K562 (cell line): ENCODE results near the gene EXTL1. TPM values are rescaled to one million over a fixed set of nuclear protein-coding genes. Genes with fewer than 3 reads are reported as not detected.
A peak's percentile ranks its signal among the peaks of the same experiment; 100 is the strongest.

Source experiments
- ATAC-seq: fragments of 200-7000 bp; cut with Tn5 transposase; 3 replicates; pipeline ENCODE4 v1.9.1; 2020; ENCODE audit warnings: moderate library complexity
- BruUV-seq: library from RNA; stranded (reverse); fragments of 400-500 nt; replicated peaks from 2 replicates; lab custom pipeline; 2021; lab: Mats Ljungman, UMichigan
- CTCF ChIA-PET: fragments of 300-600 bp; formaldehyde crosslinking; extraction: SDS; loops from one replicate; lab custom pipeline; 2021; ENCODE audit warnings: low intra/inter-chr PET ratio; lab: Yijun Ruan, JAX
- POLR2A ChIA-PET: fragments of 300-600, 350-650 bp; sonication (Branson Sonifier 250); formaldehyde crosslinking; extraction: SDS; loops from one replicate; lab custom pipeline; 2021; ENCODE audit warnings: antibody characterized with exemption, inconsistent platforms; lab: Yijun Ruan, JAX
- DNase-seq, 4 experiments: peaks; one replicate each; pipeline versions ENCODE4 v3.0.0 to v3.0.0-alpha.2; 2011 to 2018; ENCODE audit warnings: low spot score in 3 of 4, mixed read lengths in 3 of 4; ENCODE audit errors: extremely low read depth in 1 of 4
- FAIRE-seq: peaks from 2 replicates; lab custom pipeline; 2011; peaks lifted over from hg19 to GRCh38; lab: Jason Lieb, UNC
- H2AFZ ChIP-seq: 2 replicates; pipeline ENCODE4 v1.6.0; 2011; ENCODE audit warnings: low read depth, low read length, control low read depth, inconsistent platforms
- H3K27ac ChIP-seq: fragments of 200-600 bp; 3 replicates; pipeline ENCODE4 v1.8.0; 2011; ENCODE audit warnings: low read depth, mild to moderate bottlenecking, control low read depth, inconsistent platforms, low read length, moderate library complexity, mixed read lengths; ENCODE audit errors: extremely low read depth
- H3K27me3 ChIP-seq, 2 experiments: fragments of 300-600 bp in 1 of 2; 2 replicates in 1 of 2; 3 replicates in 1 of 2; pipeline versions ENCODE4 v1.6.0 to v1.8.0; 2011; ENCODE audit warnings: inconsistent platforms in 2 of 2, low read length in 2 of 2, mild to moderate bottlenecking in 1 of 2, mixed read lengths in 1 of 2, moderate library complexity in 1 of 2; ENCODE audit not compliant: control insufficient read depth in 2 of 2, insufficient read depth in 2 of 2
- H3K36me3 ChIP-seq: fragments of 300-600 bp; 3 replicates; pipeline ENCODE4 v1.8.0; 2011; ENCODE audit warnings: mild to moderate bottlenecking, low read length, inconsistent platforms; ENCODE audit not compliant: control insufficient read depth, insufficient read depth
- H3K4me1 ChIP-seq, 2 experiments: fragments of 200-600 bp in 1 of 2; replicated peaks in 1 of 2; 2 replicates in 1 of 2; 3 replicates in 1 of 2; pipeline versions ENCODE4 v1.5.1 to v1.8.0; 2011; ENCODE audit warnings: inconsistent platforms in 2 of 2, low read length in 2 of 2, mild to moderate bottlenecking in 1 of 2, mixed read lengths in 1 of 2, moderate library complexity in 1 of 2; ENCODE audit not compliant: control insufficient read depth in 2 of 2, insufficient read depth in 2 of 2
- H3K4me2 ChIP-seq: 2 replicates; pipeline ENCODE4 v1.6.1; 2011; ENCODE audit warnings: low read length, control low read depth, inconsistent platforms, mixed read lengths; ENCODE audit not compliant: insufficient read depth
- H3K4me3 ChIP-seq: fragments of 200-600 bp; sonication (generic), shearing (Covaris generic); 2 replicates; pipeline ENCODE4 v1.5.1; 2016; ENCODE audit warnings: control low read depth, inconsistent platforms
- H3K79me2 ChIP-seq: fragments of 200-600 bp; 3 replicates; pipeline ENCODE4 v1.8.0; 2011; ENCODE audit warnings: low read length, inconsistent platforms; ENCODE audit not compliant: control insufficient read depth, insufficient read depth
- H3K9ac ChIP-seq, 2 experiments: 2 replicates each; pipeline versions ENCODE4 v1.6.0 to v1.6.1; 2011; ENCODE audit warnings: low read depth in 2 of 2, low read length in 2 of 2, control low read depth in 1 of 2, inconsistent platforms in 1 of 2, mild to moderate bottlenecking in 1 of 2, mixed read lengths in 1 of 2; ENCODE audit not compliant: insufficient read depth in 1 of 2
- H3K9me1 ChIP-seq: one replicate; pipeline ENCODE4 v1.6.0; 2011; ENCODE audit warnings: inconsistent platforms, mild to moderate bottlenecking, low read length, moderate library complexity; ENCODE audit not compliant: control insufficient read depth, insufficient read depth
- H3K9me3 ChIP-seq: replicated peaks from 2 replicates; pipeline ENCODE4 v1.5.1; 2011; ENCODE audit warnings: low read depth, low read length, inconsistent platforms; ENCODE audit not compliant: control insufficient read depth, insufficient read depth
- H4K20me1 ChIP-seq: replicated peaks from 2 replicates; pipeline ENCODE4 v1.6.1; 2011; ENCODE audit warnings: low read length, inconsistent platforms, mixed read lengths; ENCODE audit not compliant: control insufficient read depth, insufficient read depth
- CBFB ChIP-seq: sonication (generic); formaldehyde crosslinking; IDR thresholded peaks from 2 replicates; pipeline ENCODE4 v1.4.0; 2020; ENCODE audit warnings: mild to moderate bottlenecking, missing genetic modification reagents
- ERF ChIP-seq: fragments of 450-650 bp; formaldehyde crosslinking; IDR thresholded peaks from 2 replicates; pipeline ENCODE4 v1.4.0; 2020; ENCODE audit warnings: mild to moderate bottlenecking, mixed read lengths
- KAT7 ChIP-seq: sonication (generic); formaldehyde crosslinking; IDR thresholded peaks from 2 replicates; pipeline ENCODE4 v1.8.0; 2022; ENCODE audit warnings: missing genetic modification reagents, mild to moderate bottlenecking, borderline replicate concordance
- KLF16 ChIP-seq: IDR thresholded peaks from 2 replicates; pipeline ENCODE4 v1.6.1; 2016; ENCODE audit warnings: antibody characterized with exemption
- MYBL2 ChIP-seq, 2 experiments: fragments of 450-650 bp in 1 of 2; sonication (generic) in 1 of 2; formaldehyde crosslinking in 1 of 2; IDR thresholded peaks; 2 replicates each; pipeline versions ENCODE4 v1.6.1 to v1.8.1; 2017 to 2022; ENCODE audit warnings: borderline replicate concordance in 1 of 2, inconsistent platforms in 1 of 2, low read depth in 1 of 2, mild to moderate bottlenecking in 1 of 2, missing genetic modification reagents in 1 of 2, moderate library complexity in 1 of 2
- NFIC ChIP-seq: fragments of 450-650 bp; IDR thresholded peaks from 2 replicates; pipeline ENCODE4 v1.6.1; 2017; ENCODE audit warnings: mild to moderate bottlenecking, inconsistent platforms
- RFX7 ChIP-seq: fragments of 250-450 bp; sonication (Bioruptor Pico); IDR thresholded peaks from 2 replicates; pipeline ENCODE4 v1.5.1; 2021; ENCODE audit warnings: mild to moderate bottlenecking
- ZKSCAN3 ChIP-seq: fragments of 250-450 bp; sonication (Bioruptor Pico); IDR thresholded peaks from 2 replicates; pipeline ENCODE4 v1.4.0; 2020
- ZNF668 ChIP-seq: fragments of 250-450 bp; sonication (Bioruptor Pico); IDR thresholded peaks from 2 replicates; pipeline ENCODE4 v1.8.0; 2022; ENCODE audit warnings: mild to moderate bottlenecking, inconsistent platforms
- WGBS: fragments of 100-300 bp; shearing (Covaris generic); methylation state at CpG from one replicate; pipeline ENCODE4 v1.1.6; 2016; ENCODE audit warnings: low coverage, mixed read lengths; ENCODE audit not compliant: insufficient coverage; ENCODE audit errors: missing lambda C conversion rate; 5-methylcytosine and 5-hydroxymethylcytosine counted together
- in situ Hi-C: fragments of 300-500 bp; cut with MboI; formaldehyde crosslinking; loops from 4 replicates; pipeline ENCODE4 v1.15.0; 2018; ENCODE audit warnings: inconsistent platforms, mixed read lengths
- intact Hi-C: fragments of 100-400 bp; cut with micrococcal nuclease; formaldehyde crosslinking; loops from 2 replicates; pipeline ENCODE4 v1.14.2; 2022
- polyA plus RNA-seq, 8 experiments: library from polyadenylated mRNA; depleted of rRNA in 4 of 8; stranded (reverse) in 5 of 8; unstranded in 3 of 8; fragments of >200 nt; fragmentation: Nextera tagmentation in 2 of 8; fragmentation: Illumina TruSeq in 1 of 8; extraction: Ambion mirVana in 2 of 8; extraction: Trizol in 1 of 8; gene quantifications; 2 replicates each; pipeline versions ENCODE4 v1.2.1 to v1.2.3, GENCODE V29; 2011 to 2014; ENCODE audit warnings: inconsistent platforms in 1 of 8, missing spikeins in 1 of 8
- total RNA-seq, 7 experiments: library from RNA; depleted of rRNA in 6 of 7; stranded (reverse); fragments of >200 nt in 6 of 7; fragmentation: Illumina TruSeq in 2 of 7; extraction: Trizol in 2 of 7; gene quantifications; 2 replicates each; pipeline versions ENCODE4 v1.2.1 to v1.2.3, GENCODE V29; 2011 to 2021; ENCODE audit warnings: low replicate concordance in 1 of 7
- TF ChIP-seq, protein P1 (sequence below): IDR thresholded peaks from 3 replicates; pipeline ENCODE4 v1.6.1; 2011; ENCODE audit warnings: borderline replicate concordance, mild to moderate bottlenecking, moderate library complexity; ENCODE audit not compliant: insufficient read length; ENCODE audit errors: extremely low read depth
- TF ChIP-seq, protein P2 (sequence below): fragments of 450-650 bp; IDR thresholded peaks from 2 replicates; pipeline ENCODE4 v1.6.1; 2017; ENCODE audit warnings: antibody characterized with exemption, mild to moderate bottlenecking
- TF ChIP-seq, protein P3 (sequence below): fragments of 450-650 bp; IDR thresholded peaks from 2 replicates; pipeline ENCODE4 v1.6.1; 2016; ENCODE audit warnings: mild to moderate bottlenecking

The EXTL1 gene
- total and polyA plus RNA-seq, 9 of the 15 experiments (the other 6 are each of a cell fraction or from before 2014, with no cell fraction given), result 0.04 to 0.23 (median 0.08) TPM; not detected in 3

DNA sequence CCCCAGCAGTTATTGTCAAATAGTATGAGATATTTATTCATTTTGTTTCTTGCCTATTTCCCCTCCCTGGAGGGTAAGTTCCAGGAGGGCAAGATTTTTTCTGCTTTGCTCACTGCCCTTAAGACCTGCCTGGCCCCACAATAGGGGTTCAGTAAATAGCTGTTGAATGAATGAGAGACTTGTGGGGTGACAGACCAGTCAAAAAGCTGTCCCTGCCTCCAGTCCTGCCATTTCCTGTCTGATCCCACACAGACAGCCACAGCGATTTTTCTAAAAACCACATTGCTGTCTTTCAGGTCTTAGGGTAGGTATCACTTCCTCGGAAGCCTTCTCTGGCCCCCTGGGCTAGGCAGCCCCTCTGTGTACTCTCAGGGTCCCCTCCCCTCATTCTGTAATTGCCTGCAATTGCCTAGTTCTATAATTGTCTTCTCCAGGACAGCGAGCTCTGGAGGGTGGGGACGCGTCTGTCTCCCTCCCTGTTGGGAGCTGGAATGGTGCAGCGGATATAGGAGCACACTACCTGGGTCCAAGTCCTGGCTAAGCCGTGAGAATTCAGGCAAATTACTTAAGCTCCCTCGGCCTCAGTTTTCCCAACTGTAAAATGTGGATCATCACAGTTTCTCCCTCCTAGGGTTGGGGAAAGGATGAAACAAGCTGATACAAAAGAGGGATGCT, 1.8 kb upstream of the EXTL1 start:
- no peak overlapping the region for H3K4me3 ChIP-seq
- ChIA-PET CTCF (no interaction called here), POLR2A (interaction anchor here (0.6 to 1.2 kb wide), 7 partner anchors 10 to 165 kb away, joined by 3 to 6 read pairs (median 4); no protein-coding TSS in a partner anchor)
- H3K9me3 ChIP-seq, result no peaks in the 10 kb centered on the region
- ATAC-seq (no peak), FAIRE-seq (no peak), DNase-seq (no peak)
- no peak overlapping the region for H3K27ac ChIP-seq
- no peak overlapping the region for H3K9ac ChIP-seq
- no TSS peak for BruUV-seq
- no peaks in the 10 kb centered on the region for H3K79me2 ChIP-seq
- no peaks in the 10 kb centered on the region for H3K27me3 ChIP-seq
- H2AFZ ChIP-seq, result peak overlapping the region; percentile 6; the same call in 1 of the 2 replicates
- no peaks in the 10 kb centered on the region for H4K20me1 ChIP-seq
- intact Hi-C loops, result no loop called here
- no peak overlapping the region for H3K4me2 ChIP-seq
- H3K9me1 ChIP-seq, result no peaks in the 10 kb centered on the region
- in situ Hi-C loops, result no loop called here
- 44% methylated on average over 8 of the region's 8 CpGs for WGBS
- H3K4me1 ChIP-seq, result peaks cover 15 to 34% of the 10 kb centered on the region in 2 experiments
- H3K36me3 ChIP-seq, result no peaks in the 10 kb centered on the region
- no peak for TF ChIP-seq KLF16
- TF ChIP-seq CBFB, result no peak
- no peak for TF ChIP-seq KAT7 (CRISPR knock-in tag)
- TF ChIP-seq, protein P1, sequence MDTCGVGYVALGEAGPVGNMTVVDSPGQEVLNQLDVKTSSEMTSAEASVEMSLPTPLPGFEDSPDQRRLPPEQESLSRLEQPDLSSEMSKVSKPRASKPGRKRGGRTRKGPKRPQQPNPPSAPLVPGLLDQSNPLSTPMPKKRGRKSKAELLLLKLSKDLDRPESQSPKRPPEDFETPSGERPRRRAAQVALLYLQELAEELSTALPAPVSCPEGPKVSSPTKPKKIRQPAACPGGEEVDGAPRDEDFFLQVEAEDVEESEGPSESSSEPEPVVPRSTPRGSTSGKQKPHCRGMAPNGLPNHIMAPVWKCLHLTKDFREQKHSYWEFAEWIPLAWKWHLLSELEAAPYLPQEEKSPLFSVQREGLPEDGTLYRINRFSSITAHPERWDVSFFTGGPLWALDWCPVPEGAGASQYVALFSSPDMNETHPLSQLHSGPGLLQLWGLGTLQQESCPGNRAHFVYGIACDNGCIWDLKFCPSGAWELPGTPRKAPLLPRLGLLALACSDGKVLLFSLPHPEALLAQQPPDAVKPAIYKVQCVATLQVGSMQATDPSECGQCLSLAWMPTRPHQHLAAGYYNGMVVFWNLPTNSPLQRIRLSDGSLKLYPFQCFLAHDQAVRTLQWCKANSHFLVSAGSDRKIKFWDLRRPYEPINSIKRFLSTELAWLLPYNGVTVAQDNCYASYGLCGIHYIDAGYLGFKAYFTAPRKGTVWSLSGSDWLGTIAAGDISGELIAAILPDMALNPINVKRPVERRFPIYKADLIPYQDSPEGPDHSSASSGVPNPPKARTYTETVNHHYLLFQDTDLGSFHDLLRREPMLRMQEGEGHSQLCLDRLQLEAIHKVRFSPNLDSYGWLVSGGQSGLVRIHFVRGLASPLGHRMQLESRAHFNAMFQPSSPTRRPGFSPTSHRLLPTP, result no peak
- TF ChIP-seq ERF (CRISPR knock-in tag), result no peak
- no peak for TF ChIP-seq ZNF668 (CRISPR knock-in tag)
- TF ChIP-seq NFIC, result no peak
- TF ChIP-seq, protein P2, sequence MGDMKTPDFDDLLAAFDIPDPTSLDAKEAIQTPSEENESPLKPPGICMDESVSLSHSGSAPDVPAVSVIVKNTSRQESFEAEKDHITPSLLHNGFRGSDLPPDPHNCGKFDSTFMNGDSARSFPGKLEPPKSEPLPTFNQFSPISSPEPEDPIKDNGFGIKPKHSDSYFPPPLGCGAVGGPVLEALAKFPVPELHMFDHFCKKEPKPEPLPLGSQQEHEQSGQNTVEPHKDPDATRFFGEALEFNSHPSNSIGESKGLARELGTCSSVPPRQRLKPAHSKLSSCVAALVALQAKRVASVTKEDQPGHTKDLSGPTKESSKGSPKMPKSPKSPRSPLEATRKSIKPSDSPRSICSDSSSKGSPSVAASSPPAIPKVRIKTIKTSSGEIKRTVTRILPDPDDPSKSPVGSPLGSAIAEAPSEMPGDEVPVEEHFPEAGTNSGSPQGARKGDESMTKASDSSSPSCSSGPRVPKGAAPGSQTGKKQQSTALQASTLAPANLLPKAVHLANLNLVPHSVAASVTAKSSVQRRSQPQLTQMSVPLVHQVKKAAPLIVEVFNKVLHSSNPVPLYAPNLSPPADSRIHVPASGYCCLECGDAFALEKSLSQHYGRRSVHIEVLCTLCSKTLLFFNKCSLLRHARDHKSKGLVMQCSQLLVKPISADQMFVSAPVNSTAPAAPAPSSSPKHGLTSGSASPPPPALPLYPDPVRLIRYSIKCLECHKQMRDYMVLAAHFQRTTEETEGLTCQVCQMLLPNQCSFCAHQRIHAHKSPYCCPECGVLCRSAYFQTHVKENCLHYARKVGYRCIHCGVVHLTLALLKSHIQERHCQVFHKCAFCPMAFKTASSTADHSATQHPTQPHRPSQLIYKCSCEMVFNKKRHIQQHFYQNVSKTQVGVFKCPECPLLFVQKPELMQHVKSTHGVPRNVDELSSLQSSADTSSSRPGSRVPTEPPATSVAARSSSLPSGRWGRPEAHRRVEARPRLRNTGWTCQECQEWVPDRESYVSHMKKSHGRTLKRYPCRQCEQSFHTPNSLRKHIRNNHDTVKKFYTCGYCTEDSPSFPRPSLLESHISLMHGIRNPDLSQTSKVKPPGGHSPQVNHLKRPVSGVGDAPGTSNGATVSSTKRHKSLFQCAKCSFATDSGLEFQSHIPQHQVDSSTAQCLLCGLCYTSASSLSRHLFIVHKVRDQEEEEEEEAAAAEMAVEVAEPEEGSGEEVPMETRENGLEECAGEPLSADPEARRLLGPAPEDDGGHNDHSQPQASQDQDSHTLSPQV, result no peak
- TF ChIP-seq ZKSCAN3 (CRISPR knock-in tag), result no peak
- TF ChIP-seq, protein P3, sequence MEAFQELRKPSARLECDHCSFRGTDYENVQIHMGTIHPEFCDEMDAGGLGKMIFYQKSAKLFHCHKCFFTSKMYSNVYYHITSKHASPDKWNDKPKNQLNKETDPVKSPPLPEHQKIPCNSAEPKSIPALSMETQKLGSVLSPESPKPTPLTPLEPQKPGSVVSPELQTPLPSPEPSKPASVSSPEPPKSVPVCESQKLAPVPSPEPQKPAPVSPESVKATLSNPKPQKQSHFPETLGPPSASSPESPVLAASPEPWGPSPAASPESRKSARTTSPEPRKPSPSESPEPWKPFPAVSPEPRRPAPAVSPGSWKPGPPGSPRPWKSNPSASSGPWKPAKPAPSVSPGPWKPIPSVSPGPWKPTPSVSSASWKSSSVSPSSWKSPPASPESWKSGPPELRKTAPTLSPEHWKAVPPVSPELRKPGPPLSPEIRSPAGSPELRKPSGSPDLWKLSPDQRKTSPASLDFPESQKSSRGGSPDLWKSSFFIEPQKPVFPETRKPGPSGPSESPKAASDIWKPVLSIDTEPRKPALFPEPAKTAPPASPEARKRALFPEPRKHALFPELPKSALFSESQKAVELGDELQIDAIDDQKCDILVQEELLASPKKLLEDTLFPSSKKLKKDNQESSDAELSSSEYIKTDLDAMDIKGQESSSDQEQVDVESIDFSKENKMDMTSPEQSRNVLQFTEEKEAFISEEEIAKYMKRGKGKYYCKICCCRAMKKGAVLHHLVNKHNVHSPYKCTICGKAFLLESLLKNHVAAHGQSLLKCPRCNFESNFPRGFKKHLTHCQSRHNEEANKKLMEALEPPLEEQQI, result no peak
- TF ChIP-seq MYBL2 (IDR thresholded peaks at IDR 0.05; ENCODE audit: low read depth), result no peak
- no peak for TF ChIP-seq MYBL2 (CRISPR knock-in tag; IDR thresholded peaks at IDR 0.05; ENCODE audit: borderline replicate concordance)
- TF ChIP-seq RFX7 (CRISPR knock-in tag), result no peak
